ENCODE results near the gene EIF2S1.

- TF ChIP-seq CTCF (conservative IDR thresholded peaks at IDR 0.05 in 1 of 2, IDR thresholded peaks at IDR 0.05 in 1 of 2; ENCODE audit: extremely low read depth in 1 of 2, insufficient read depth in 1 of 2, low read depth in 1 of 2, low read length in 2 of 2), result peak; percentile 97 to 99
- no peak for TF ChIP-seq EZH2 (IDR thresholded peaks at IDR 0.05; ENCODE audit: borderline replicate concordance, low read length)
Measured at GRCh38 chr14:67359775-67360469, at the start of gene EIF2S1, which contains the start of gene ATP6V1D.

Data from mammary epithelial cell (primary cell).